GM21723 (cell line): Measurements from ENCODE around the gene PRPH.
A peak's percentile ranks its signal among the peaks of the same experiment; 100 is the strongest.
"Not testable (repeated sequence)": the region's sequence is repeated elsewhere in the genome, so short reads cannot be mapped to it uniquely, and the experiment has no call there.

ENCODE experiments used
- ATAC-seq: cut with Tn5 transposase; IDR thresholded peaks from one replicate; pipeline ENCODE4 v1.9.1; 2021; ENCODE audit warnings: mild to moderate bottlenecking, moderate library complexity; ENCODE audit not compliant: unreplicated experiment

Gene PRPH

DNA sequence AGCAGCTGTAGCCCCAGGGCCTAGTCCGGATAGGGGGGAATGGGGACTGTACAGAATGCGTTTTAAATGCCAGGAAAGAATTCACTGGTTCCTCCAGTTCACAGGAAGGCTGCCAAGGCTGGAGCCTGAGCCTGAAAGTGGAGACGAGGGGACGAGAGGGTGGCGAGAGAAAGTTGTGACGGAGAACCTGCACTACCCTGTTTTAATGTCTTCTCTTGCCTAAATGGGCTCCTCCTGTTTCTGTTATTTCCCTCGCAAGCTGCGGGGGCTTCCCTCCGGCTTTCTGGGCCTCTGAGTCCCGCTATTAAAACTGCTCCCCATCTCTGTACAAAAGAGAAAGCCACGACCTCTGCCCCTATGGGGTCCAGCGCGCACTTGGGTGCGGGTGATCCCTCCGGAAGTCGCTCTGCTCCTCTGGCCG is 37.5 kb downstream of the PRPH start:
- ATAC-seq = no peak

DNA sequence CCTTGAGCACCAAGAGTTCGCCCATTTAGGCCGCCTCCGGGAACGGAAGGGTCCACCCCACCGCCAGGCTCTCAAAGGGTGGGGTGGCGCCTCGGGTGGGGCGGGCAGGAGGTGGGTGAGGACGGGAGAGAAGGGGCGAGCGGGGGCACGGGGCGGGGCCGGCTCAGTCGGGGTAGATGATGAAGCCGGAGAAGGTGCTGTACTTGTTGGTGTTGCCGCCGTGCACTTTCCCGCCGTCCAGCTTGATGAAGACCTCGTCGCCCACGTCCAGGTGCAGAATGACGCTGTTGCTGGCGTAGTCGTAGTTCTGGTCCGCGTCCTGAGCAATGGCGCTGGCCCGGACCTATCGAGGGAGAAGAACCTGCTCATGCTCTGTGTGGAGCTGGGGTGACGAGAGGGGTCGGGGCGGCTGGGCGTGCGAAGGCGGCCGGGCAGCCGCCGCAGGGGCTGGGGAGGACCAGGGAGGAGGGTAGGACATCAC is 38.0 kb downstream of the PRPH start:
- no peak for ATAC-seq

DNA sequence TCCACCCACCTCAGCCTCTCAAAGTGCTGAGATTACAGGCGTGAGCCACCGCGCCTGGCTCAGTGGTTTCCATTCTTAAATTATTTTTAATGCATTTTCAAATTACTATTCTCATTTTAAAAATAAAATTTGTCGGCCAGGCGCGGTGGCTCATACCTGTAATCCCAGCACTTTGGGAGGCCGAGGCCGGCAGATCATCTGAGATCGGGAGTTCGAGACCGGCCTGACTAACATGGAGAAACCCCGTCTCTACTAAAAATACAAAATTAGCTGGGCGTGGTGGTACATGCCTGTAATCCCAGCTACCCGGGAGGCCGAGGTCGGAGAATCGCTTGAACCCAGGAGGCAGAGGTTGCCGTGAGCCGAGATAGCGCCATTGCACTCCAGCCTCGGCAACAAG is 38.8 kb downstream of the PRPH start:
- ATAC-seq = not testable (repeated sequence)

DNA sequence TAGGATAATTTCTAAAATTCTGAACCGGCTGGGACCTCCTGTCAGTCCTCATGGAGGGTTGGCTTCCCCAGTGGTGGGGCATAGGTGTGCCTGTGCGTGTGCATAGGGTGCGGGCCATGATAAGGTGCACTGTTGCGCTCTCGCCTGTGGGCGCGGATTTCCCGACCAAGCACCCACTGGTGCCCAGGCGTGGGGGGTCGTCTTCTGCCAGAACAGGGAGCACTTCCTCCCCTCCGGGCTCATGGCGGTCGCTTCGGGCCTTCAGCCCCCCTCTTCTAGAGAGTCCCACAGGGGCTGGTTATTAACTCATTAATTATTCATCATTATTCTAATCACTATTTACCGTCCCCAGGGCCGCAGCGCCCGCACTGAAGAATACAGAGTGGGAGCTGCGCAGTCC is 39.3 kb downstream of the PRPH start:
- ATAC-seq = no peak

DNA sequence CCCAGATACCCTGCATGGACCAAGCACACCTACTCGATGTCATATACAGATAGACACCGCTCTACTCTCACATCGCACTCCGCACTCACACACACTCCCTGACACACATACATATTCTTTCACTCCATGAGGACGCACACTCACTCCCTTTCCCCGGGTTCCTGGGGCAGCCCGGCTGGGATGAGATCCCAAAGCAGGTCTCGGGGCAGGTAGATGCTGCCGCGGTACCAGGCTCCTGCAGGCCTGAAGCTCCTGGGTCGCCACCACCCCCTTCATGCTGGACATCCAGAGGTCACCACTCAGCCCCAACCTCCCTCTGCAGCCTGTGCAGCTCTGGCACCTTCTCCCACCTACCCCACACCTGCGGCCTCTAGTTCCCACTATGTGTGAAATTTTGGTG is 39.7 kb downstream of the PRPH start:
- ATAC-seq = no peak

DNA sequence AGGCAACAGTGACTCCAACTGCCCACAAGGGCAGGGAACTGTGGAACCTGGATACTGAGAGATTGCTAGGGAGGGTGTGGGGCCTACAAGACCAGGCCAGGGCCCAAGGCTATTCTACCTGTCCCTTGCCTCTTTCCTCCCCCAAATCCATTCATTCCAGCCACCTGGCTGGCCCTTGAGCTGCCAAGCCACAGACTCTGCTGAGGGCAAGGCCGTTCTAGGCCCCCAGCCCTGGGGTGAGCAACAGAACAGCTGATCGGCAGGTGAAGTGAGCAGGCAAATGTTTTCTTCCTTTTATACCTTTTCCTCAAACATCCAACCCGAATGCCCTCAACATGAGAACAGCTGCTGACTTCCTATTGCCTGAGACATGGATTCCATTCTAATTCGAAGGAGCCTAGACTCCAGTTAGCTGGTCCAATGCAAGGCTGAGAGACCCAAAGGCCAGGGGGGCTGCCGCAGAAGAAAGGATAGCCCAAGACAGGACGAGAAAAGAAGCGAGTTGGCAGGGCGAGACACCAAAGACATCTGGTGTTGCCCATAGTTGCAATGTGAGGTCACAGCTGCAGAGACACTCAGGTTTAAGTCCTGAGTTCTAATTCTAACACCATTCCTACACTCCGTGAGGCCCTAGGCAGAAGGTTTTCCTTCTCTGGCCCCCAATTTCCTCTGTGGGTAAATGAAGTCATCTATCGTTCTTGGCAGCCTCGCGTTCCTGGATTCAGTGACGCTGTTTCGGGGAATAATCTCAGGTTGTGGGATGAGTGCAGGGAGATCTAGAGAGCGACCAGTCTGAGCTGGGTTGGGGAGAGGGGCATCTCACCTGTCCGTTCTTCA is 40.4 kb downstream of the PRPH start:
- ATAC-seq = no peak

DNA sequence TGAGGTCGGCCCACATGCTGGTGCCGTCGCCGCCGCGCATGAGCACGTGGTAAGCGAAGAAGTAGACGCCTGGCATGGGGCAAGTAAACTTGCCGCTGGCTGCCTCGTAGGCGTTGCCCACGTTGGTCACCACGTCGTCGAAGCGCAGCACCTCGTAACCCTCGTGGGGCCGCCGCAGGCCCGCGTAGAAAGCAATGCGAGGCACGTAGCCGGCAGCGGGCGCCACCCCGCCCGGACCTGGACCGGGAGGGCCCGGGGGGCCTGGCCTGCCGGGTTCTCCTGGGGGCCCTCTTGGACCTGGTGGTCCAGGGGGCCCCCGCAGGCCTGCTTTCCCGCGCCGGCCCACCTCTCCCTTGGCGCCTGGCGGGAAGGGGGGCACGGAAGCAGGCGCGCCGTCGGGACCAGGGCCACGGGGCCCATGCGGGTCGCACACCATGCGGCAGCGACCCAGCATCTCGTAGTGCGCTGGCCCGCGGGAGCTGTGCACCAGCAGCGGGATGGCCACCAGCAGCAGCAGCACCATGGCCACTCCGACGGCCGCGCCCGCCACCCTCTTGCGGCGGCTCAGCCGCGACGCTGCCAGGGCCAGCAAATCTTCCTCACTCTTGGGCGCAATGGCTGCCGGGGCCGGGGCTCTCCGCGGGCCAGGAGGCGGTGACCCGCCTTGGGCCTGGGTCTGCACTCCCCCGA is 41.2 kb downstream of the PRPH start:
- no peak for ATAC-seq

DNA sequence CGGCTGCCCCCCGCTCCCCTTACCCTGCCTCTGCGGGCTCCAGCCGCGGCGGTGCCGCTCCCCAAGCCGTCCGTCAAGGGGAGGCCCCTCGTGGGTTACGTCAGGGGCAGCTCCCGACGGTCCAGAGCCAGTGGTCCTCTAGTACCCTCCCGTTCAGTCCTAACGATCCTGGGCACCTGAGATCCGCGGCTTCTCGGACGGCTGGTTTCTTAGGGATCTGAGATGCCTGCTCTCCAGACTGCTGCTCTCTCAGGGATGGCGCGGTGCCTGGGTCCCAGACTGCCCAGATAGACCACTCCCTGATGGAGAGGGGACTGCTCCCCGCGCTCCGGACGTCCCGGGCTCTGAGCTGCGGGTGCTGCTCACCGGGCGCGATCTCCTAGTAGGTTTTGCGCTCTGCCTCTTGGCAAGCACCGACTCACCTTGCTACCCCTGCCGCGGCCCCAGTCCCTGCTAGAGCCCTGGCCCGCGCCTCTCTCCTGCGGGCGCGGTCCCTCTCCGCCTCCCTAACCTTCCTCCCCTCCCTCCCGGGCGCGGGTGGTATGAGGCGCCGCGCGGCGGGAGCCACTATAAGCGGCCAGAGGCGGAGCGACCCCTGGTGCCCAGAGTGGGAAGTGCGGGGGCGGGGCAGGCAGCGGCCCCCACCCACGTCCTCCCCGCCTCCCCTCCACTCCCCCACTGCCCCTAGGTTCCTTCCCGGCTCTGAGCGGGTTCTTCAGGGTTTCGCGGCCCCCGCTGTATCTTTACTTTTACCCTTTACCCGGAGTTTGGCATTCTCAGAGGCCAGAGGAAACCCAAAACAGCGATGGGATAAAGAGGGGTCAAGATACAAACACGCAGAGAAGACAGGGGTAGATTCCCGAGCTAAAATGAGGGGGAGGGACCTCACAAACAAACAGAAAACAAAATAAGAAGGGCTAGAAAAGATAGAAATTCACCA is 42.0 kb downstream of the PRPH start, which contains the start of gene C1QL4:
C1QL4 (minus strand) TSS at position 544 of the 940 bp plus-strand sequence. CDS start 711 bp downstream, outside the sequence.
- ATAC-seq = peak; percentile 76

DNA sequence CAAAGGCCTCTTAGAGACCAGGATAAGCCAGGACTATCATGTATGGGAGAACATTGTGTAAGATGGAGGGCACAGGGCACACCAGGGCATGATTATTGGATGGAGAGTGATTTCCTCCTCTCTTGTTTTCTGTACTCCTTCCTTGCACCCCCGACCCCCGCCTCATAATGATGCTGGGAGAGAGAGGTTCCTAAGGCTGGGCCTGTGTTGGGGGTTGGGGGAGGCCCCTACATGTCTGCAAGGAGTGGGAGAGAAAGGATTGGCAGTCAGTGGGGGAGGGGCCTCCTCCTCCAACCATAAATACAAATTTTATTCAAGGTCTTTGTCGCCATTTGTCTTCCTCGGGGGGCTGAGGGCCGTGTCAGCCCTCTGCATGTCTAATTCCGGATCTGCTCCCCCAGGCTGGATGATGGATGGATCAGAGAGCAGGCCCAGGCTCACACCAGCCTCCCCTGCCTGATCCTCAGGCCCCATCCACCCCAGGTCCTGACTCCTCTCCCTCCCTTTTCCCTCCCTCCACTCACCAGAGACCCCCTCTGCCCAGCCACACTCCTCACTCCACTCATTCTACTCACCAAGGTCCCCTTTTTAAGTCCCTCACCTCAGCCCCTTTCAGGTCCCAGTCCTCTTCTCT is 44.0 kb downstream of the PRPH start:
- ATAC-seq = no peak

DNA sequence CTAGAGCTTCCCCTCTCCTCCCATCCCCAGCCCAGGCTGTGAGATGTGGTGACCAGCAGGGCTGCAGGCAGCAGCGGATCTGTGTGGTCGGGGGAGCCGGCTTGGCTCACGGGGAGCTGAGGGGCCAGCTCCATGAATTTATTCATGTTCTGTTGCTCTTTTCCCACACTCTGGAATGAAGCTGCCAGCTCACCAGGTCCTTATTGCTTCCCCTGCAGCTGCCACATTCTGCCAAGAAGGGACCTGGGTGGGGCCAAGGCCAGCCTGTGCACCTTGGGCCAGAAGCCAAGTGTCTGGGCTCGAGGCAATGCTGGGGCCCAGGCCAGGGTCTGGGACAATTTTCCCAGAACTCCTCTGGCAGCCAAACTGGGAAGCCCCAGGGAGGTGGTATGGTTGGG is 44.5 kb downstream of the PRPH start:
- no peak for ATAC-seq

DNA sequence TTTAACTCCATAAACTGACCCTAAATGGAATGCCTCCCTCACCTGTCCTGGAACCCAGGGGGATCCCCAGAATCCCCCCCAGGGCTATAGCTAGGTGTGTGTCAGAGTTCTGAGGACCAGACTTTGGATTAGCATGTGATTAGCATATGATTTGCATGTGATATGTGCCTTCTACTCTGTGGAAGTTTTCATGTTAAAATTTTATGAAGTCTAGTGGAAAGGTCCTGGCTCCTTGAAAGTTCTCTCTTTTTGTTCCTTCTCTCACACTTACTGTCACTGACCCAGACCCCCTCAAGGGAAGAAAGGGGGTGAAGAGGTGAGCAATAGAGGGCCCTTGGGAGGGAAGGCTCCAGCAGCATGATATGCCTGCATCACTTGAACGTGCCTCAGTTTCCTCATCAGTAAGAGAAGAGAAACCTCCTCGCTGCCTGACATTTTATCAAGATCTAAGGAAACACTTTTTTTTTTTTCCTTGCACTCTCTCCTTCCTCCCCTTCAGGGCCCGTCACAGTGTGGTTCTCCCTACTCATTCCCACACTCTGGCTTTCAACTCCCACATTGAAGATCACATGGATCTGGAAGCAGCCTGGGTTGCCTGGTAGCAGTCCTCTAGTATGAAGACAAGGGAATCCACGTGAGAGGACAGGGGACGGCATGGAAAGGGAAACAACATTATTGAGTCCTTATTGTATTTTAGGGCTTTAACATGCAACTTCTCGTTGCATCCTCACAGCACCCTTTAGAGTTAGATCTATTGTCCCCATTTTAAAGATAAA is 45.3 kb downstream of the PRPH start:
- ATAC-seq = no peak

DNA sequence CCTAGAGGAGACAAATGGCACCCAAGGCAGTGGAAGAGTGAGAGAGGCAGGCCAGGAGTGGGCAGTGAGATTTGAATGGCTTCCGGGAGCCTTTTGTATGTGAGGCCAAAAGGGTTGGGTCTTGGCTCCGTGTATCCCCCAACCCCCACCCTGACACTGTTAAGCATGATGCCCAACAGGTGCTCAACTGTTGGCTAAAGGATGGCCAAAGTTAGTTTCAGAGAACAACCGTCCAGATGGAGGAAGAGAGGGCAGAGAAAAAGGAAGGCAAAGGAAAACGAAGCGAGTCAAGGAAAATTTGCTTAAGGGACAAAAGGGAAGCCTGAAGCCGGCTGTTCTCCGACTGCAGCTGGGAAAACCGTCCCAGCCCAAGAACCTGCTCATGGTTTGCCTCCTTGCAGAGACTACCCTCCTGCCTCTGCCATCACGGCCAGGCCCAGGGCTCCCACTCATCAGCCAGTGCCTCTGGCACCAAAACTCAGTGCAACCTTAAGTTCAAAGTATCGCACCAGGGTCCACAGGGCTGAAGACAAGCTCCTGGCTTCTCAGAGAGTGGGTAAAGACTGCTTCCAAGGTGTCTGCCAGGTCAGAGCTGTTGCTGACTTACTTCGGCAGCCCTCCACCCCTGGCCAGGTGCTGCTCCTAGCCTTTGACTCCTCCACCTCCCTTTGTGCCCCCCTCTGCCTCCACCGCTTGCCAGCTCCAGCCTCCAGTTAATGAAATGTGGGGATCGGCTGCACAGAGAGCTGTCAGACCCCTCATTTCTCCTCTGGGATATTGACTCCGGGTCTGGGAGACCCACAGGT is 46.2 kb downstream of the PRPH start:
- ATAC-seq = no peak

DNA sequence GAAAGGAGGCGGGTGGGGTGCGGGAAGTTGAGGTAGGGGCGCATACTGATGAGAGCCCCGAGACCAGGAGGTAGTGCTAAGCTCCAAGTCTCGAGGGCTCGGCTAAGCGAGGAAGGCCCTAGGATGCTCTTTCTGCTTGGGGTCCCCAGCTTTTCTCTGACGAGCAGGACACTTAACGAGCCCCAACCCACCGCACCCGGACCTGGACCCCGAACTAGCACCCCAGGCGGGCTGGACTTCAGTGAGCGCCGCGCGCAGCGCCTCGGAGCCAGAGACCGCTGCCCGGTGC is 46.8 kb downstream of the PRPH start:
- ATAC-seq = no peak

DNA sequence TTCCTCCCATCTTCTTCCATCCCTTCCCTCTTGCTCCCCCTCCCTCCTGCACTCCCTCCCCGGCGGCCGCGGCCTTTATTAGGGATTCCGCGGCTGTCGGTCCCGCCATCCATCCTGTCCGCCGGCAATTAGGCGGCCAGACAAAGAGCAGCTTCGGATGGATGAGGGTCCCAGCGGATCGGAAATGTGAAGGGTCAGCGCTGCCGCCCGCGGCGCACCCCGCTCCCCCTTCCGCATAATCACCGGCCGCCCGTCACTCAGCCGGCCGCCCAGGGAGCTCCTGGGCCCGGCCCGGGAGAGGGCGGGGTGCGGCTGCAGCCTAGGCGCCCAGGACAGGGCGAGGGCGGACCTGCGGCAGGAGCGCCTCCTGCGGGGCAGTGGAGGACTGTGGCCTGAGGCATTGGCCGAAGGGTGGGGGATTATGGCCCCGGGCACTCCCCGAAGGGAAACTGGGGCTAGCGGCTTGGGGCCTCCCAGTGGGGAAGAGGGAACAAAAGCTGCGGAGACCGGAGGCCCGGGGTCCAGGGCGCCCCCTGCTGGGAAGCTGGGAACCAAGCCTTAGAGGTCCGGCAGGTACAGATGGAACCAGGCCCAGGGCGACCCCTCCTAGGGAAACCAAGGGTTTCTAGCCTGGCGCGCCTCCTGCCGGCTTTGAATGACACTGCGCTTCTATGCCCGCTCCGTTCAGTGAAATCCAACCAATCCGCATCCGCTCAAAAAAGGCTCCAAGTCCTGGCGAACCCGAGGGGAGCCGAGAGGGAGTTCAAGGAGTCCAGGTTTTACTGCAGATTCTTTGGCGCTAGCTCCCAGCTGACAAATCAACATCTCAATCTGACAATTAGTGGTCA is 47.3 kb downstream of the PRPH start:
- peak; percentile 60 for ATAC-seq

DNA sequence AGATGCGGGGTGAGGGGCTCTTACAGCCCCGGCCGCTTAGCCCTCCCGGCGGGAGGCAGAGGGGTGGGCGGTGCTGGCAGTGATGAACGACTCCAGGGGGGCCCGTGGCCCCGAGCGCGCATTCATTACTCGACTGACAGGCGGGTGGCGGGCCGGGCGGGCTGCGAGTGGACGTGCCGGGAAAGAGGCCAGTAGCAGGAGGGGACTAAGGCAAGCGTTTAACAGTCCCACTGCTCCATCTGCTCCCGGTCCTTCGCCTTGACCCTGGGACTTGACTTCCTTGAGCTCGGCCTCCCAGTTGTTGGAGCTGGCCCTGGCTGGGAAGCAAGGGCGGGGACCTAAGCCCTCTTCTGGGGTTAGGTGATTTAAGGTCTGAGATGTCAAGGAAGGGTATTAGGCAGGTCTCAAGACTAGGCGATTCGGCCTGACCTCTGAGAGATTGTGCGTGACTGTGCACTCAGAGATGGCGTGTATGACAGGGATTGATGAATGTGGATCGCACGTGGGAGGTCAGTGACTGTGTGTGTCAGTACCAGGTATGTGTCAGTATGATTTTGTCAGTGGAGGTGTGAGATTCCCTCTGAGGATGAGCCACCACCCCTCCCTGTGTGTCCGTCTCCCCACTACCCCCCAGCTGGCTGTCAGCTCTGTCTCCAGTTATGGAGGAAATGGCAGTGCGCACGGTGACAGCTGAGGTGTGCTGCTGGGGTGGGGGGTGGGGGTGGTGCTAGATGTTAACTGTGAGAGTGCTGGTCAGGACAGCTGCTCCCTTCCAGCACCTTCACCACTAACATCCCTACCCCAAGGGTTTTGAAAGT is 48.2 kb downstream of the PRPH start:
- ATAC-seq = no peak

DNA sequence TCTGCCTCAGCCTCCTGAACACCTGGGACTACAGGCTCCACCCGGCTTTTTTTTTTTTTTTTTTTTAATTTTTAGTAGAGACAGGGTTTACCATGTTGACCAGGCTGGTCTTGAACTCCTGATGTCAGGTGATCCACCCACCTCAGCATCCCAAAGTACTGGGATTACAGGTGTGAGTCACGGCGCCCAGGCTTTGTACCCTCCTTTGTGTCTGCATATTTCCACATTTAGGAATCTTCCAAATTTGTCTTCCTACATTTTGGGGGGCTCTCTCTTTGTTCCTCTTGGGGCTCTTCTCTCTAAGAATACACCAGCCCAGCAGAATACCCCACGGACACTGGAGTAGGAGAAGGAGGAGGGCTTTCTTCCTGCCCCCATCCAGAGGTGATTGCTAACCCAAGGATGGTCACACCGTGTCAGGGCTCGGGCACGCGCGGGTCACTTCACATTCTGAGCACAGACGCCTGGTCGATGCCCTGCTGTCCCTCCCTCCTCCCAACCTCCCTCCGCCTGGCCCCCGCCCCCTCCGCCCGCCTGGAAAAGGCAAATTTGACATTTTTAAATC is 49.6 kb downstream of the PRPH start:
- no peak for ATAC-seq
